ENCODE results near the gene TMPRSS6.

TMPRSS6 gene

DNA sequence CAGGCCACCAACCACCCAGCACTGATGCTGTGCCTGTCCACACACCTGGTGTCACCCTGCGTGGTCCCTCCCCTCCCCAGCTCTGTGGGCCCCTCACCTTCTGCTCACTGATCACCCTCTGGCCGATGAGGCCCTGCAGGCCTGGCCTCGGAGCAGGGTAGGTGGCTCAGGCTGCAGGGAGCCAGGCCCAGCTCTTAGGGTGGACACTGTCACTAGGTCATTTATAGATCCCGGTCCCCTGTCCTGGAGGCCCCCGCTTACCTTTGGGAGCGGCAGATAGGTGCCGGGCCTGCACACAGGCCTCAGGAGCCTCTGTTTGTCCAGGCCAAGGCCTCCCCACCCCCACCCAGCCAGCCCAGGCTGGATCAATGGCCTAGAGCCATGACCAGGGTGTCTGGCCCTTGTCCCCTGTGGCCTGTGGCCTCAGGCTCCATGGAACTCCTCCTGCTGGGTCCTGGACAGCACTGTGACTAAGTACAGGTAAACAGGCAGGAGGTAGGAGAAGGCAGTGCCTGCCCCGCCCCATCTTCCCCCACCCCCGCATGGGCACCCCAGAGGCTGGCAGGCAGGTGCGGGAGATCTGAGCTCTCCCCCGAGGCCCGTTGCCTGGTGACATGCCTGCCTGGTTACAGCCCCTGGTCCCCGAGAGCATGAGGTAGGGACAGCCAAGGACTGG is at the start of gene TMPRSS6:
Gene TMPRSS6 (minus strand): TSS at position 472 of the 676 bp plus-strand sequence. CDS start 6,296 bp downstream, outside the sequence.
- no peak for DNase-seq

- no peak for DNase-seq
Measured at GRCh38 chr22:37158963-37159290, 49.4 kb upstream of the TMPRSS6 start.

DNA sequence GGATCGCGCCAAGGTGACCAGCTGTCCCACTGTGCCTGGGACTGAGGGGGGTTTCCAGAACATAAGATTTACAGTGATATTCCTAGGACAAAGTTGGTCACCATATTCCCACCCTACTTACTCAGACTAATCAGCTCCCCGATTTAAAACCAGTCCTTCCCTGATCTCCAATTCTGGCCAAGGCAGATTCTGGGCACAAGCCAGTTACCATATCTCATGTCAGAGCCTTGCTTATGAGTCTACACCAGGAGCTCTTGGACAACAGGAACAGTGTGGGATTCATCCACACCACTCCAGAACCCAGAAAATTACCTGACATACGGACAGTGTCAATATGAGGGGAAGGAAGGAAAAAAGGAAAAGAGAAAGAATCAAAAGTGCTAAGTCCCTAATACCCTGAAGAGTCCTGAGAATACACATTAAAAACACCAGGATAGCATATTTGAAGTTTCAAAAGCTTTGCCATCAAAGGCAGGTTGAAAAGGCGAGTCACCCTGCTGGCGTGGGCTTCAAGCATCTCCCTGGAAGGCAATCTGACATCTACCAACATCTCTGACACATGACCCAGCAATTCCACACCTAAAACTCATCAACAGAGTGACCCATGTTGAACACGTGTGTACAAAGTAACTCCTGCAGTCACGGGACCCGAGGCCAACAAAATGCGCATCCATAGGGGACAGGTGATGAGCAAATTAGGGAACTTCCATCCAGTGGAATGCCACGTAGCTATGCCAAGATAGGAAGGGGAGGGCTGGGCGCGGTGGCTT is 48.2 kb upstream of the TMPRSS6 start:
- DNase-seq, result no peak

GRCh38 chr22:37156686-37157435 is 47.3 kb upstream of the TMPRSS6 start:
- DNase-seq, result no peak

- DNase-seq, result no peak
Measured at GRCh38 chr22:37155971-37156370, 46.5 kb upstream of the TMPRSS6 start.

- DNase-seq, result no peak
Measured at GRCh38 chr22:37154925-37155712, 45.6 kb upstream of the TMPRSS6 start.

- DNase-seq, result no peak
Measured at GRCh38 chr22:37153901-37154300, 44.4 kb upstream of the TMPRSS6 start.

DNA sequence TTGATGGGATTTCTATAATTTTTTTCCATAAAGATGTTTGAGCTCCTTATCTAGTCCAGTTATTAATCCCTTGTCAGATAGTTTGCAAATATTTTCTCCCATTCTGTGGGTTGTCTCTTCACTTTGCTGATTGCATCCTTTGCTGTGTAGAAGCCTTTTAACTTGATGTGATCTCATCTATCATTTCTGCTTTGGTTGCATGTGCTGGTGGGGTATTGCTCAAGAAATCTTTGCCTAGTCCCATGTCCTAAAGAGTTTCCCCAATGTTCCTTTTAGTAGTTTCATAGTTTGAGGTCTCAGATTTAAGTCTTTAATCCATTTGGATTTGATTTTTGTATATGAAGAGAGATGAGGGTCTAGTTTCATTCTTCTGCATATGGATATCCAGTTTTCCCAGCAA is 41.9 kb upstream of the TMPRSS6 start:
- no peak for DNase-seq

- no peak for DNase-seq
Measured at GRCh38 chr22:37150701-37151100, 41.2 kb upstream of the TMPRSS6 start.

DNA sequence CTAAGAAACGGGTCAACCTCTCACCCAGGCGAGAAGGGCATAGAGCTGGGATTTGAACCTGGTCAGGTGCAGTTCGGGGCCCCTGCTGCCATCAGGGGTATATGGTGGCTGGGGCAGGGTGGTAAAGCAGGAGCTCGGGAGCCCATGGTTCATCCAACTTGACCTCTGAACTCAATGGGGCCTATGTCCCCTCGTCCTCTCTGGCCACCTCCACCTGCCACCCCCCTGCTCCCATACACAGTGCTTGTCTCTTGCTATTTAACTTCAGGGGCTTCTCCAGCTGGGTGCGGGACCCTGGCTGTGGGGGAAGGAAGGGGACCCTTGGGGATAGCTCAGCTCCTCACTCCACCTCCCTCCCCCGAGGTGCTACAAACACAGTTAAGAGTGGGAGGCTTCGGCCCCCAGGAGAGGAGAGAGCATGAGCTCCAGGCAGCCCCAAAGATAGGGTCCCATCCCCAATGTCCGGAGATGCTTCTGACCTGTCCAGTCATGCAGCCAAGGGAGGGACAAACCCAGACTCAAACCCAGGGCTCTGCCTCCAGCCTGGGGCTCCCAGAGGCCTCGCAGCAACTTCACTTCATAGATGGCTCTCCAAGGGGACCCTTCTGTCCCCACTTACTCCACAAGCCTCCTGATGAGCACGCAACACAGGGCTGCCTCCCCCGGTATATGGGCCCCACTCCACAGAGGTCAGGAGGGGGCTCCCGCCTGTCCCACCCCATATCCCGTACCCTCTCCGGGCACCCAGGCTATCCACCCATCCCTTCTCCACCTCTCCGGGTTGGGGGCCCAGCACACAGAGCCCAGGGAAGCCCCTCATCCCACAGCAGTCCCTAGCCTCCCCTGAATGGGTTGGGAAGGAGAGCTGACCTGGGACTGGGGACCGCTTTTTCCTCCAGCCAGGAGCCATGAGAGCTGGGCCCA is 39.5 kb upstream of the TMPRSS6 start:
- no peak for DNase-seq

DNA sequence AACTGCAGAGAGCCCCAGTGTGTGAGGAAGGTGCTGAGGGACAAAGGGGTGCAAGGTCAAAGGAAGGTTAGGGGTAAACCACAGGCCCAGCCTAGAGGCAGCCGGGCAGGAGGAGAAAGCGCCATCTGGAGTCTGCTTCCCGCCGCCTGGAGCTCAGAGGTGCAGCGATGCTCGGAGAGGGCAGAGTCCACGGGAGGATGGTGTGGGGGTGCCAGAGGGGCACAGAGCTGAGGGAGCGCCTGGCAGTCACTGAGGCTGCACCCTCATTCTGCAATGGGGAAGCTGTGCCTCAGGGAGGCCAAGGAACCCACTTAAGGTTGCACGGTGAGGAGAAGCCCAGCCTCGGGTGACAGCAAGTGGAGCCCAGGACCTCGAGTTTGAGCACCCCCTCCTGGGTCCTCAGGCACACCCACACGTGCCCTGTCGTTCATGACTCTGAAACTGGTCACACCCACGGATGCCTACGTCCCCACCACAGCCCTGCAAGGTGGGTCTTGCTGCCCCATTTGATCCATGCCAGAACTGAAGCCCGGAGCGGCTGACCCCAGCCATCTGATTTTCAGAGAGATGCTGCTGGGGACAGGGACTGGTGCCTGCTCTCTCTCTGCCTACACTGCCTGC is 38.6 kb upstream of the TMPRSS6 start:
- no peak for DNase-seq

- DNase-seq, result no peak
Measured at GRCh38 chr22:37147186-37147990, 37.9 kb upstream of the TMPRSS6 start.

DNA sequence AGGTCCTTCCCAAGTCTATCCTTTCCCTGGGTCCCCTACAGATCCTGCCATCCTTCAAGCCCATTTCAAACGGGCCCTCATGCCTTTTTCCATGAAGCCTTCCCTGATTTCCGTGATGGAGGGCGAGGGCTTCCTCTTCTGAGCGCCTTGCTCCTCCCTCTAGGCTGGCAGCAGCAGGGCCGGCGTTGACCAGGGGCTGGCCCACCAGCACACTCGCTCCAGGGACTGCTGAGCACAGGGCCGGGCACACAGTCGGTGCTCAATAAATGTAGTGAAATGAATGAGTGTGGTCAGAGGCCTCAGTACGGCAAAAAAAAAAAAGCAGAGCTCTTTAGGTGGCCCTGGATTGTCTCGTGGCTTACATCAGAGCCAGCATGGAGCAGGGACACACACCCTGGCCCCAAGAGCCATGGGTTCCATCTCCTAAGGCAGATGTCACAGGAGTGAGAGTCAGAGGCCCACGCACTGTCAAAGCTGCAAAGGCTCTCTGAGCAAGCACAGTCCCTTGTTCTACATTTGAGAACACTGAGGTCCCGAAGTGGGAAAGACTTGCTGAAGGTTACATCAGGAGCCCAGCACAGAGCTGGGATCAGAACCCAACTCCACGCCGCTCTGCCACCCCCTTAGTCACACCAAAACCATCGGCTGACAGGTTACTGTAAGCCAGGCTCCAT is 37.1 kb upstream of the TMPRSS6 start:
- DNase-seq, result no peak

DNA sequence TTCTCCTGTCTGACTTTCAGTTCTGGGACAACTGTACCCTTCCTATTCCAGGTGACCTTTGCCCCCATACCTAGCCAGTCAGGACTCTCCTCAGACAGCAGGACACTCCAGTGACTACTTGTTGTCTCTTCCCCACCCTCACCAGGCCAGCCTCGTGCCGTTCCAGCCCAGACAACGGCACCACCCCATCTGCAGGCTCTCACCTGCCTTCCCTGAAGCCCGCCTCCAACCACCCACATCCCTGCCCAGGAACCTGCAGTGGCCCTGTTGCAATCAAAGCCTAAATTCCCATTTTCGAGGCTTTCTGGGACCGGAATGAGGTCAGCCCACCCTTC is 36.5 kb upstream of the TMPRSS6 start:
- no peak for DNase-seq

DNA sequence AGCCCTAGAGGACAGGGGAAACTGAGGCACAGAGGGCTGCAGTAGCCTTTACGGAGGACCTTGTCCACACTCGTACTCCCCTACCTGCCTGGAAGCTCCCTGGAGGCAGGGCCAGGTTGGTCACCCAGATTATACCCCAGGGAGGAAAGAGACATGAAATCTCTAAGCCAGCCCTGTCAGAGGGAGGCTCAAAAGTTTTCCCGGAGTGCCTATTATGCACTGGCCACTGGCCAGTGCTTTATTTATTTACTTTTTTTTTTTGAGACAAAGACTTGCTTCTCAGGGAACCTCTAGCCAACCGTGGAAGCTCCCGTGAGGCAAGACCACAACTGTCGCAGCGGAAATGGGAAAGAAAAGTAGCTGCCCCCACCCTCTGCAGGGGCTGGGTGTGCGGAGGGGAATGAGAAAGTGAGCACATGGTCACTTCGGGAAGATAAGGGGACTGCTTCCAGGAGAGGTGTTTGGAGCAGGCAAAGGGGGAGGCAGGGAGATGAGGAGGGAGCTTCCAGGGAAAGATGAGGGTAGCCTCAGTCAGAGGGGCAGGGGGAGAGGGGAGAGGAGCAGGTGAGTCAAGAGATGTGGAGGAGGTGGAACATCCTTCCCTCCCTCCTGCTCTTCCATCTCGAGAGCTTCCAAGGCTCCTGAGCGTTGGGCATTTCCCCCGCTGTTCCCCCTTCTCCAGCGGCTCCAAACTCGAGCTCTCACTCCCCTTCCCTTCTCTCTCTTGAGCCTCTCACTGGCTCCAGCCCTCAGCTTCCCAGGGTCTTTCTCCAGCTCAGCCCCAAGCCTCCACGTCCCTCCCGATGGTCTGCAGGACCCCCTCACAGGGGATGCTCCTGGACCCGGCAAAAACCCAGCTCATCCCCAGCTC is 35.9 kb upstream of the TMPRSS6 start:
- no peak for DNase-seq

- no peak for DNase-seq
Measured at GRCh38 chr22:37144180-37144554, 34.7 kb upstream of the TMPRSS6 start.

DNA sequence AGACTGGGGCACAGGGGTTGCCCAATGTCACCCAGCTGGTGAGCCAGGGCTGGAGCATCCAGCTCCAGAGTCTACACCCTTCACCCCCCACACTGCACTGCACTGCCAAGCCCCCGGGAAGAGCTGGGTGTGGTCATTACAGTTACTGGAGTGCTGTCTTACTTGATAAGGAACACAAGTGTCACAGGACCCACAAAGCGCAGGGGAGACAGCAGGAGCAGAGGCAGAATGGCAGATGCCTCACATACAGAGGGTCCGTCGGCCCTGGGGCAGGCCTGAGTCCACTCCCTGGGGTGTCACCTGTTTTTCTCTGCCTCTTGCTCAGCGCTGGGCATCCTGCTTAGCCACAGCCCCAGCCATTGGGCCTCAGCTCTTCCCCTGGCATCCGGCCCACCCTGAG is 32.5 kb upstream of the TMPRSS6 start:
- DNase-seq, result peak; percentile 92

DNA sequence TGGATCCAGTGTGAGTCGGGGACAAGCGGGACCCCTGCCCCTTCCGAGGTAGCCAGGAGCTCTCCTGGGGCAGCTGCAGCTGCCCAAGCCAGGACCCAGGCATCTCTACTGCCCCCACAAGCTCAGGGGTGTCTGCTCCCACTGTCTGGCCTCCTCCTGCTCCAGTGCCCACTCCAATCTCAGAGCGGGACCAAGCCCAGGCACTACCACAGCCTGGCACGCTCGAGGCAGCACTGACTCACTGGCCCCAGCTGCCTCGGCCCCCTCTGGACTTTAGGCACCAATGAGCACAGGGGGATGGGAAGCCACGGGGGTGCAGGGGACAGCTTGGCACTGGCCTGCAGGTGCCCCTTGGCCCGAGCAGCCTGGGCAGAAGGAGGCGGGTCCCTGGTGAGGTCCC is 32.0 kb upstream of the TMPRSS6 start:
- no peak for DNase-seq

- DNase-seq, result no peak
Measured at GRCh38 chr22:37140686-37141323, 31.3 kb upstream of the TMPRSS6 start.

Data from hematopoietic multipotent progenitor cell treated with erythropoietin and hydrocortisone succinate and interleukin-3 and kit ligand, for 4 days (in vitro differentiated cells).